SK-N-SH treated with all-trans-retinoic acid at 6 μM for 48 hours (cell line): ENCODE data around the gene KIFC1.

Source experiments
- ATAC-seq: fragments of 200-7000 bp; cut with Tn5 transposase; 3 replicates; pipeline ENCODE4 v1.9.1; 2020; ENCODE audit warnings: mild to moderate bottlenecking, moderate library complexity
- BACH2 ChIP-seq: fragments of 250-450 bp; sonication (Bioruptor Pico); IDR thresholded peaks from 2 replicates; pipeline ENCODE4 v1.9.0; 2021; ENCODE audit warnings: mild to moderate bottlenecking, borderline replicate concordance
- CSDC2 ChIP-seq: fragments of 250-450 bp; sonication (Bioruptor Pico); IDR thresholded peaks from 2 replicates; pipeline ENCODE4 v1.5.0; 2020; ENCODE audit warnings: mild to moderate bottlenecking, moderate library complexity
- GLIS3 ChIP-seq: fragments of 250-450 bp; sonication (Bioruptor Pico); IDR thresholded peaks from 2 replicates; pipeline ENCODE4 v1.5.0; 2020; ENCODE audit warnings: mild to moderate bottlenecking, moderate library complexity
- OSR1 ChIP-seq: fragments of 250-450 bp; sonication (Bioruptor Pico); IDR thresholded peaks from 2 replicates; pipeline ENCODE4 v1.8.0; 2022; ENCODE audit warnings: moderate library complexity, mild to moderate bottlenecking, inconsistent platforms
- PPARA ChIP-seq: fragments of 250-450 bp; sonication (Bioruptor Pico); IDR thresholded peaks from 2 replicates; pipeline ENCODE4 v1.5.0; 2020; ENCODE audit warnings: mild to moderate bottlenecking, borderline replicate concordance
- RARB ChIP-seq: fragments of 250-450 bp; sonication (Bioruptor Pico); IDR thresholded peaks from 2 replicates; pipeline ENCODE4 v1.8.0; 2021; ENCODE audit warnings: mild to moderate bottlenecking, moderate library complexity
- SNAI2 ChIP-seq: fragments of 250-450 bp; sonication (Bioruptor Pico); IDR thresholded peaks from 2 replicates; pipeline ENCODE4 v1.5.0; 2020; ENCODE audit warnings: mild to moderate bottlenecking, moderate library complexity
- TCF4 ChIP-seq: fragments of 250-450 bp; sonication (Bioruptor Pico); IDR thresholded peaks from 2 replicates; pipeline ENCODE4 v1.8.0; 2021; ENCODE audit warnings: mild to moderate bottlenecking, moderate library complexity, borderline replicate concordance
- TOX ChIP-seq: fragments of 250-450 bp; sonication (Bioruptor Pico); IDR thresholded peaks from 2 replicates; pipeline ENCODE4 v1.8.0; 2021; ENCODE audit warnings: mild to moderate bottlenecking, moderate library complexity, borderline replicate concordance
- ZC3H10 ChIP-seq: fragments of 250-450 bp; sonication (Bioruptor Pico); IDR thresholded peaks from 2 replicates; pipeline ENCODE4 v1.5.1; 2021; ENCODE audit warnings: mild to moderate bottlenecking, moderate library complexity
- ZNF565 ChIP-seq: fragments of 450-650 bp; formaldehyde crosslinking; conservative IDR thresholded peaks from 2 replicates; pipeline ENCODE4 v1.5.0; 2020; ENCODE audit warnings: low read depth, mild to moderate bottlenecking, moderate library complexity
- ZNF70 ChIP-seq: fragments of 450-650 bp; formaldehyde crosslinking; IDR thresholded peaks from 2 replicates; pipeline ENCODE4 v1.5.0; 2020; ENCODE audit warnings: mild to moderate bottlenecking, moderate library complexity
- ZNF8 ChIP-seq: fragments of 450-650 bp; formaldehyde crosslinking; IDR thresholded peaks from 2 replicates; pipeline ENCODE4 v1.5.0; 2020; ENCODE audit warnings: mild to moderate bottlenecking, moderate library complexity
- TF ChIP-seq, protein P1 (sequence below): fragments of 250-450 bp; sonication (Bioruptor Pico); IDR thresholded peaks from 2 replicates; pipeline ENCODE4 v1.5.1; 2020; ENCODE audit warnings: low read depth, mild to moderate bottlenecking, moderate library complexity
- TF ChIP-seq, protein P2 (sequence below): fragments of 250-450 bp; sonication (Bioruptor Pico); IDR thresholded peaks from 2 replicates; pipeline ENCODE4 v1.5.0; 2020; ENCODE audit warnings: mild to moderate bottlenecking, moderate library complexity
- TF ChIP-seq, protein P3 (sequence below): fragments of 250-450 bp; sonication (Bioruptor Pico); IDR thresholded peaks from 2 replicates; pipeline ENCODE4 v1.8.0; 2021; ENCODE audit warnings: low read depth, mild to moderate bottlenecking, moderate library complexity, borderline replicate concordance
- TF ChIP-seq, protein P4 (sequence below): fragments of 250-450 bp; sonication (Bioruptor Pico); IDR thresholded peaks from 2 replicates; pipeline ENCODE4 v1.8.0; 2020; ENCODE audit warnings: mild to moderate bottlenecking, moderate library complexity, borderline replicate concordance

Gene KIFC1

DNA sequence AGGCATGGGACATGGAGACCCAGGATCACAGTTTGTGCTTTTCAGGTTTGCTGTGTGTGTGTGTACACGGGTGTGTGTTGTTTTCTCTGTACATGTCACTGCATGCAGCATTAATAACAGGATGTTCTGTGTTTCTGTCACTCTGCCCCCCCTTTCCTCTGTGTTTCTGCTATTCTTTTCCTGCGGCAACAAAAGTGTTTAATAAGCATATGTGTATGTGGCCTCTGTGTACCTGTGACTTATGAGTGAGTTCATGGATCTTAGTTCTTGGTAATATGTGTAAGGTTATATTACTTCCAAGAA, 38.1 kb downstream of the KIFC1 start:
- no peak for ATAC-seq
- TF ChIP-seq PPARA (CRISPR knock-in tag) (no peak), RARB (CRISPR knock-in tag) (no peak), SNAI2 (CRISPR knock-in tag) (no peak), ZNF70 (no peak), OSR1 (CRISPR knock-in tag) (no peak), CSDC2 (CRISPR knock-in tag) (no peak), ZC3H10 (CRISPR knock-in tag) (no peak), GLIS3 (CRISPR knock-in tag) (no peak), BACH2 (CRISPR knock-in tag) (no peak), TOX (CRISPR knock-in tag) (no peak), TCF4 (CRISPR knock-in tag) (no peak), ZNF8 (CRISPR knock-in tag) (no peak)
- TF ChIP-seq, protein P1, sequence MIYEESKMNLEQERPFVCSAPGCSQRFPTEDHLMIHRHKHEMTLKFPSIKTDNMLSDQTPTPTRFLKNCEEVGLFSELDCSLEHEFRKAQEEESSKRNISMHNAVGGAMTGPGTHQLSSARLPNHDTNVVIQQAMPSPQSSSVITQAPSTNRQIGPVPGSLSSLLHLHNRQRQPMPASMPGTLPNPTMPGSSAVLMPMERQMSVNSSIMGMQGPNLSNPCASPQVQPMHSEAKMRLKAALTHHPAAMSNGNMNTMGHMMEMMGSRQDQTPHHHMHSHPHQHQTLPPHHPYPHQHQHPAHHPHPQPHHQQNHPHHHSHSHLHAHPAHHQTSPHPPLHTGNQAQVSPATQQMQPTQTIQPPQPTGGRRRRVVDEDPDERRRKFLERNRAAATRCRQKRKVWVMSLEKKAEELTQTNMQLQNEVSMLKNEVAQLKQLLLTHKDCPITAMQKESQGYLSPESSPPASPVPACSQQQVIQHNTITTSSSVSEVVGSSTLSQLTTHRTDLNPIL, result no peak
- TF ChIP-seq, protein P2, sequence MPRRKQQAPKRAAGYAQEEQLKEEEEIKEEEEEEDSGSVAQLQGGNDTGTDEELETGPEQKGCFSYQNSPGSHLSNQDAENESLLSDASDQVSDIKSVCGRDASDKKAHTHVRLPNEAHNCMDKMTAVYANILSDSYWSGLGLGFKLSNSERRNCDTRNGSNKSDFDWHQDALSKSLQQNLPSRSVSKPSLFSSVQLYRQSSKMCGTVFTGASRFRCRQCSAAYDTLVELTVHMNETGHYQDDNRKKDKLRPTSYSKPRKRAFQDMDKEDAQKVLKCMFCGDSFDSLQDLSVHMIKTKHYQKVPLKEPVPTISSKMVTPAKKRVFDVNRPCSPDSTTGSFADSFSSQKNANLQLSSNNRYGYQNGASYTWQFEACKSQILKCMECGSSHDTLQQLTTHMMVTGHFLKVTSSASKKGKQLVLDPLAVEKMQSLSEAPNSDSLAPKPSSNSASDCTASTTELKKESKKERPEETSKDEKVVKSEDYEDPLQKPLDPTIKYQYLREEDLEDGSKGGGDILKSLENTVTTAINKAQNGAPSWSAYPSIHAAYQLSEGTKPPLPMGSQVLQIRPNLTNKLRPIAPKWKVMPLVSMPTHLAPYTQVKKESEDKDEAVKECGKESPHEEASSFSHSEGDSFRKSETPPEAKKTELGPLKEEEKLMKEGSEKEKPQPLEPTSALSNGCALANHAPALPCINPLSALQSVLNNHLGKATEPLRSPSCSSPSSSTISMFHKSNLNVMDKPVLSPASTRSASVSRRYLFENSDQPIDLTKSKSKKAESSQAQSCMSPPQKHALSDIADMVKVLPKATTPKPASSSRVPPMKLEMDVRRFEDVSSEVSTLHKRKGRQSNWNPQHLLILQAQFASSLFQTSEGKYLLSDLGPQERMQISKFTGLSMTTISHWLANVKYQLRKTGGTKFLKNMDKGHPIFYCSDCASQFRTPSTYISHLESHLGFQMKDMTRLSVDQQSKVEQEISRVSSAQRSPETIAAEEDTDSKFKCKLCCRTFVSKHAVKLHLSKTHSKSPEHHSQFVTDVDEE (CRISPR knock-in tag), result no peak
- TF ChIP-seq, protein P3, sequence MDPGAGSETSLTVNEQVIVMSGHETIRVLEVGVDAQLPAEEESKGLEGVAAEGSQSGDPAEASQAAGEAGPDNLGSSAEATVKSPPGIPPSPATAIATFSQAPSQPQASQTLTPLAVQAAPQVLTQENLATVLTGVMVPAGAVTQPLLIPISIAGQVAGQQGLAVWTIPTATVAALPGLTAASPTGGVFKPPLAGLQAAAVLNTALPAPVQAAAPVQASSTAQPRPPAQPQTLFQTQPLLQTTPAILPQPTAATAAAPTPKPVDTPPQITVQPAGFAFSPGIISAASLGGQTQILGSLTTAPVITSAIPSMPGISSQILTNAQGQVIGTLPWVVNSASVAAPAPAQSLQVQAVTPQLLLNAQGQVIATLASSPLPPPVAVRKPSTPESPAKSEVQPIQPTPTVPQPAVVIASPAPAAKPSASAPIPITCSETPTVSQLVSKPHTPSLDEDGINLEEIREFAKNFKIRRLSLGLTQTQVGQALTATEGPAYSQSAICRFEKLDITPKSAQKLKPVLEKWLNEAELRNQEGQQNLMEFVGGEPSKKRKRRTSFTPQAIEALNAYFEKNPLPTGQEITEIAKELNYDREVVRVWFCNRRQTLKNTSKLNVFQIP (CRISPR knock-in tag), result no peak
- TF ChIP-seq, protein P4, sequence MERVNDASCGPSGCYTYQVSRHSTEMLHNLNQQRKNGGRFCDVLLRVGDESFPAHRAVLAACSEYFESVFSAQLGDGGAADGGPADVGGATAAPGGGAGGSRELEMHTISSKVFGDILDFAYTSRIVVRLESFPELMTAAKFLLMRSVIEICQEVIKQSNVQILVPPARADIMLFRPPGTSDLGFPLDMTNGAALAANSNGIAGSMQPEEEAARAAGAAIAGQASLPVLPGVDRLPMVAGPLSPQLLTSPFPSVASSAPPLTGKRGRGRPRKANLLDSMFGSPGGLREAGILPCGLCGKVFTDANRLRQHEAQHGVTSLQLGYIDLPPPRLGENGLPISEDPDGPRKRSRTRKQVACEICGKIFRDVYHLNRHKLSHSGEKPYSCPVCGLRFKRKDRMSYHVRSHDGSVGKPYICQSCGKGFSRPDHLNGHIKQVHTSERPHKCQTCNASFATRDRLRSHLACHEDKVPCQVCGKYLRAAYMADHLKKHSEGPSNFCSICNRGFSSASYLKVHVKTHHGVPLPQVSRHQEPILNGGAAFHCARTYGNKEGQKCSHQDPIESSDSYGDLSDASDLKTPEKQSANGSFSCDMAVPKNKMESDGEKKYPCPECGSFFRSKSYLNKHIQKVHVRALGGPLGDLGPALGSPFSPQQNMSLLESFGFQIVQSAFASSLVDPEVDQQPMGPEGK (CRISPR knock-in tag), result no peak

DNA sequence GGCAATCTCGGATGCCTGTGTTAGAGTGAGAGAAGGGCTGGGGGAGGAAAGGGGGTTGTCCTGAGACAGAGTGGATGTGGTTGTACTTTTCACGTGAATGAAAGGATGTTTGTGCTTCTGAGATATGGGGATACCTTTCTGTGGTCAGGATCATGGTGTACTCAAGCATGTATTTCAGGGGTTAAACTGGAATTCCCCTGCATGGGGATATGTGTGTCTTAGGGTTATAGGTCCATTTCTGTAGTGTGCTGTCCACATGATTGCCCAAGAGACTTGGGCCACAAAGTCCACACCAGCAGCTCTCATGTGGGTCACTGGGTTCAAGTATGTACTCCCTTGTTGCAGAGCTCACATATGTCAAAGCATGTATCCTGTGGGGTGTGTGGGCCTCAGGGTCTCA, 38.7 kb downstream of the KIFC1 start:
- no peak for ATAC-seq
- TF ChIP-seq ZNF70, result no peak
- TF ChIP-seq TCF4 (CRISPR knock-in tag), result no peak
- no peak for TF ChIP-seq ZNF565 (CRISPR knock-in tag)
- TF ChIP-seq, protein P1, result no peak
- no peak for TF ChIP-seq TOX (CRISPR knock-in tag)
- no peak for TF ChIP-seq CSDC2 (CRISPR knock-in tag)
- TF ChIP-seq SNAI2 (CRISPR knock-in tag), result no peak
- TF ChIP-seq, protein P2 (CRISPR knock-in tag), result no peak
- TF ChIP-seq, all 23 proteins: peak for 0
